ENCODE results near the gene ZNF487. TPM values are rescaled to one million over a fixed set of nuclear protein-coding genes. Genes with fewer than 3 reads are reported as not detected.
A peak's percentile ranks its signal among the peaks of the same experiment; 100 is the strongest.
"Not testable (repeated sequence)": the region's sequence is repeated elsewhere in the genome, so short reads cannot be mapped to it uniquely, and the experiment has no call there.

The ZNF487 gene
- total RNA-seq, 2 experiments from 2014 or later: 2.3 to 2.7 TPM

DNA sequence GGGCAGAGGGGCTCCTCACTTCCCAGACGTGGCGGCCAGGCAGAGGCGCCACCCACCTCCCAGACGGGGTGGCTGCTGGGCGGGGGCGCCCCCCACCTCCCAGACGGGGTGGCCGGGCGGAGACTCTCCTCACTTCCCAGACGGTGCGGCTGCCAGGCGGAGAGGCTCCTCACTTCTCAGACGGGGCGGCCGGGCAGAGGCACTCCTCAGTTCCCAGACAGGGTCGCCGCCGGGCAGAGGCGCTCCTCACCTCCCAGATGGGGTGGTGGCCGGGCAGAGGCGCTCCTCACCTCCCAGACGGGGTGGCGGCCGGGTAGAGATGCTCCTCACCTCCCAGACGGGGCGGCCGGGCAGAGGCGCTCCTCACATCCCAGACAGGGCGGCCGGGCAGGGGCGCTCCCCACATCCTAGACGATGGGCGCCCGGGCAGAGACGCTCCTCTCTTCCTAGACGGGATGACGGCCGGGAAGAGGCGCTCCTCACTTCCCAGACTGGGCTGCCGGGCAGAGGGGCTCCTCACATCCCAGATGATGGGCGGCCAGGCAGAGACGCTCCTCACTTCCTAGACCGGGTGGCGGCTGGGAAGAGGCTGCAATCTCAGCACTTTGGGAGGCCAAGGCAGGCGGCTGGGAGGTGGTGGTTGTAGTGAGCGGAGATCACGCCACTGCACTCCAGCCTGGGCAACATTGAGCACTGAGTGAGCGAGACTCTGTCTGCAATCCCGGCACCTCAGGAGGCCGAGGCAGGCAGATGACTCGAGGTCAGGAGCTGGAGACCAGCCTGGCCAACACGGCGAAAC lies 9.5 kb downstream of the ZNF487 start:
- intact Hi-C loops (cut with micrococcal nuclease); H3K27me3 Mint-ChIP-seq (ENCODE audit: low read depth); CTCF ChIA-PET; H3K9me3 Mint-ChIP-seq; H3K27ac Mint-ChIP-seq; H3K36me3 Mint-ChIP-seq (ENCODE audit: low read depth); H3K4me1 Mint-ChIP-seq (ENCODE audit: low read depth); H3K4me3 Mint-ChIP-seq: not testable (repeated sequence)
- peak; percentile 22 for DNase-seq

DNA sequence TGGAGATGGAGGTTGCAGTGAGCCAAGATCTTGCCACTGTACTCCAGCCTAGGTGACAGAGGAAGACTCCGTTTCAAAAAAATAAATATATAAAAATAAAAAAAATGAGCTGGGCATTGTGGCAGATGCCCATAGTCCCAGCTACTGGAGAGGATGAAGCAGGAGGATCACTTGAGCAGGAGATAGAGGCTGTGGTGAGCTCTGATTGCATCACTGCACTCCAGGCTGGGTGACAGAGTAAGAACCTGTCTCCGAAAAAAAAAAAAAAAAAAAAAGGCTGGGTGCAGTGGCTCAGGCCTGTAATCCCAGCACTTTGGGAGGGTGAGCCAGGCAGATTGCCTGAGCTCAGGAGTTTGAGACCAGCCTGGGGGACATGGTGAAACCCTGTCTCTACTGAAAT lies 11.8 kb downstream of the ZNF487 start:
- CTCF ChIA-PET: interaction anchor here (0.8 to 1.3 kb wide), 4 partner anchors 8 to 86 kb away, joined by 3 to 4 read pairs (median 4); partner anchors contain the start of gene ZNF487
- Mint-ChIP-seq H3K27me3 (ENCODE audit: low read depth) (no peaks in the 10 kb centered on the region), H3K9me3 (peaks cover 5% of the 10 kb centered on the region), H3K36me3 (ENCODE audit: low read depth) (peaks cover 9% of the 10 kb centered on the region), H3K4me3 (no peak overlapping the region), H3K27ac (no peak overlapping the region), H3K4me1 (ENCODE audit: low read depth) (peaks cover 26% of the 10 kb centered on the region)
- intact Hi-C loops (cut with micrococcal nuclease): no loop called here
- DNase-seq: no peak

DNA sequence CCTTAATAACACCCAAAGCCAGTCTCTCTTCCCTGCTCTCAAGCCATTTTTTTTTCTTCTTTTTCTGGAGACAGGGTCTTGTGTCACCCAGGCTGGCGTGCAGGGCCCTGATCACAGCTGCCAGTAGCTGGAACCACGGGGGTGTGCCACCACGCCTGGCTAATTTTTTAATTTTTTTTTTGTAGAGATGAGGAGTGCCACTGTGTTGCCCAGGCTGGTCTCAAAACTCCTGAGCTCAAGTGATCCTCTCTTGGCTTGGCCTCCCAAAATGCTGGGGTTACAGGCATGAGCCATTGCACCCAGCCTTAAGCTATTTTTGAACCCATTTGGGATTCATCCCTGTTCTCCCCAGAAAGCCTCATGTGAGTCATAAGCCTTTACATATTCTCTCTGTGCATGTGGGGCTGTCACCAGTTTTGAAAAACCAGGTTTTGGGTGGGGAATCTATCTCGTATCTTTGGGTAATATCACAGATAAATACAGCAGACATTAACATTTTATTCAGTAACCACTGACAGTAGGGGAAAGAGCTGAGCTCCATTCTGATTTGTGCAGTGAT lies 15.5 kb downstream of the ZNF487 start:
- Mint-ChIP-seq H3K27ac (peak overlapping the region; percentile 93), H3K36me3 (ENCODE audit: low read depth) (peaks cover 10% of the 10 kb centered on the region), H3K4me1 (ENCODE audit: low read depth) (peaks cover 44% of the 10 kb centered on the region), H3K27me3 (ENCODE audit: low read depth) (no peaks in the 10 kb centered on the region), H3K4me3 (peak overlapping the region; percentile 24), H3K9me3 (no peaks in the 10 kb centered on the region)
- intact Hi-C loops (cut with micrococcal nuclease): no loop called here
- CTCF ChIA-PET: interaction anchor here (0.6 to 1.0 kb wide), 5 partner anchors 45 to 160 kb away, joined by 3 to 4 read pairs (median 3); no protein-coding TSS in a partner anchor
- DNase-seq: no peak

DNA sequence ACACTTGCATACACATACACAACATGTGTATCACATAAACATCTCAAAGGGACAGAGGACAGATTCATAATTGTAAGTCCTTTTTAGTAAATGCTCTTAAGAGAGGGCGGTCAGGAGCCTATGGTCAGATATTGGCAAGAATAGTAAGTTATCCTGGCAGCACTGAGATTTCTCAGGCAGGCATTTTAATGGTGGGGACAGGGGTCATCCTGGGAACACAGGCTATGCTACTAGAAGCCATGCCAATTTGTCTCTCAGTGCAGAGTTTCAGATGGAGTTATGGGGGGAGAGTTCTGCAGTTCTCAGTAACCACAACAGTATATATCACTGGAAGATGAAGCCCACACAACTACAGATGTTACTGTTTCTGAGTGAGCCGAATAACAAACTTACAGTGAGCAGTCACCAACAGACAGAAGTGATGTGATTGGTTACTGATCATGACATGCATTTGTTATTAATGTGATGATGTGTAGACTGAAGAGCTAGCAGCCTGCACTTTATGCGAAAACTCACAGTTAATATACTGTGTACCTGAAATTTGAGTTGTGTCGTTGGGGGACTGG lies 16.4 kb downstream of the ZNF487 start:
- Mint-ChIP-seq H3K36me3 (ENCODE audit: low read depth) (peaks cover 7% of the 10 kb centered on the region), H3K27me3 (ENCODE audit: low read depth) (no peaks in the 10 kb centered on the region), H3K27ac (peak overlapping the region; percentile 93), H3K4me1 (ENCODE audit: low read depth) (peaks cover 48% of the 10 kb centered on the region), H3K4me3 (peak overlapping the region; percentile 32), H3K9me3 (no peaks in the 10 kb centered on the region)
- intact Hi-C loops (cut with micrococcal nuclease): no loop called here
- DNase-seq: peak; percentile 9
- CTCF ChIA-PET: interaction anchor here (0.6 to 1.1 kb wide), 3 partner anchors 9 to 104 kb away, joined by 3 to 4 read pairs (median 4); no protein-coding TSS in a partner anchor

DNA sequence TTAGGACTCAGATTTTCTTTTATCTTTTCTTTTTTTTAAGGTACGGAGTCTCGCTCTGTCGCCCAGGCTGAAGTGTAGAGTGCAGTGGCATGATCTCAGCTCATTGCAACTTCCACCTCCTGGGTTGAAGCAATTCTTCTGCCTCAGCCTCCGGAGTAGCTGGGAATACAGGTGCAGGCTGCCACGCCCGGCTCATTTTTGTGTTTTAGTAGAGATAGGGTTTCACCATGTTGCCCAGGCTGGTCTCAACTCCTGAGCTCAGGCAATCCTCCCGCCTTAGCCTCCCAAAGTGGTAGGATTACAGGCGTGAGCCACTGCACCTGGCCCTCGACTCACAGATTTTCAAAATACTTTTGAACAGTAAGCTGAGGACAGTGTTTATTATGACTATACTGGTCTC lies 17.1 kb downstream of the ZNF487 start:
- DNase-seq: peak; percentile 19
- CTCF ChIA-PET: interaction anchor here (0.6 to 1.1 kb wide), 3 partner anchors 10 to 34 kb away, joined by 3 read pairs; no protein-coding TSS in a partner anchor
- H3K36me3 Mint-ChIP-seq (ENCODE audit: low read depth); H3K9me3 Mint-ChIP-seq; intact Hi-C loops (cut with micrococcal nuclease); H3K27me3 Mint-ChIP-seq (ENCODE audit: low read depth): not testable (repeated sequence)
- H3K27ac Mint-ChIP-seq: peak overlapping the region; percentile 96
- H3K4me3 Mint-ChIP-seq: peak overlapping the region; percentile 99
- peaks cover 53% of the 10 kb centered on the region for H3K4me1 Mint-ChIP-seq (ENCODE audit: low read depth)

DNA sequence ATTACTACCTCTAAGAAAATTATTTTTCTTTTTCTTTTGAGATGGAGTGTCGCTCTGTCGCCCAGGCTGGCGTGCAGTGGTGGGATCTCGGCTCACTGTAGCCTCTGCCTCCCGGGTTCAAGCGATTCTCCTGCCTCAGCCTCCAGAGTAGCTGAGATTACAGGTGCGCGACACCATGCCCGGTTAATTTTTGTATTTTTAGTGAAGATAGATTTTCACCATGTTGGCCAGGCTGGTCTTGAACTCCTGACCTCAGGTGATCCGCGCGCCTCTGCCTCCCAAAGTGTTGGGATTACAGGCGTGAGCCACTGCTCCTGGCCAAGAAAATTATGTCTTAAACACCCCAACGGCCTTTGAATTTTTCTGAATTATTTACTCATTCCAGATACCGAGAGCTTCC lies 19.6 kb downstream of the ZNF487 start:
- peaks cover 53% of the 10 kb centered on the region for H3K4me1 Mint-ChIP-seq (ENCODE audit: low read depth)
- peak overlapping the region; percentile 96 for H3K27ac Mint-ChIP-seq
- H3K4me3 Mint-ChIP-seq: peak overlapping the region; percentile 39
- intact Hi-C loops (cut with micrococcal nuclease); H3K27me3 Mint-ChIP-seq (ENCODE audit: low read depth); H3K9me3 Mint-ChIP-seq; H3K36me3 Mint-ChIP-seq (ENCODE audit: low read depth); DNase-seq: not testable (repeated sequence)
- CTCF ChIA-PET: interaction anchor here (0.6 to 1.6 kb wide), 6 partner anchors 8 to 69 kb away, joined by 3 read pairs; no protein-coding TSS in a partner anchor

DNA sequence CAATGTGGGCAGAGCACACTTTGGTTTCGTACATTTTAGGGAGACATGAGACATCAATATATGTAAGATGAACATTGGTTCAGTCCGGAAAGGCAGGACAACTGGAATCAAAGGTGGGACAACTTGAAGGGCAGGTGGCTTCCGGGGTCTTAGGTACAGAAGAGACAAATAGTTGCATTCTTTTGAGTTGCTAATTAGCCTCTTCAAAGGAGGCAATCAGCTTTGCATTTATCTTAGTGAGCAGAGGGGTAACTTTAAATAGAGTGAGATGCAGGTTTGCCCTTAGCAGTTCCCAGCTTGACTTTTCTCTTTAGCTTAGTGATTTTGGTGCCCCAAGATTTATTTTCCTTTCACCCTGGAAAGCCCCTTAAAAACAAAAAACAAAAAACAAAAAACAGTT lies 21.3 kb downstream of the ZNF487 start:
- H3K9me3 Mint-ChIP-seq: no peaks in the 10 kb centered on the region
- intact Hi-C loops (cut with micrococcal nuclease): no loop called here
- CTCF ChIA-PET: interaction anchor here (0.6 to 1.8 kb wide), 7 partner anchors 99 to 254 kb away, joined by 3 to 7 read pairs (median 4); no protein-coding TSS in a partner anchor
- peaks cover 39% of the 10 kb centered on the region for H3K4me1 Mint-ChIP-seq (ENCODE audit: low read depth)
- H3K36me3 Mint-ChIP-seq (ENCODE audit: low read depth): peaks cover 7% of the 10 kb centered on the region
- DNase-seq: no peak
- H3K27me3 Mint-ChIP-seq (ENCODE audit: low read depth): no peaks in the 10 kb centered on the region
- H3K4me3 Mint-ChIP-seq: no peak overlapping the region
- peak overlapping the region; percentile 3 for H3K27ac Mint-ChIP-seq

DNA sequence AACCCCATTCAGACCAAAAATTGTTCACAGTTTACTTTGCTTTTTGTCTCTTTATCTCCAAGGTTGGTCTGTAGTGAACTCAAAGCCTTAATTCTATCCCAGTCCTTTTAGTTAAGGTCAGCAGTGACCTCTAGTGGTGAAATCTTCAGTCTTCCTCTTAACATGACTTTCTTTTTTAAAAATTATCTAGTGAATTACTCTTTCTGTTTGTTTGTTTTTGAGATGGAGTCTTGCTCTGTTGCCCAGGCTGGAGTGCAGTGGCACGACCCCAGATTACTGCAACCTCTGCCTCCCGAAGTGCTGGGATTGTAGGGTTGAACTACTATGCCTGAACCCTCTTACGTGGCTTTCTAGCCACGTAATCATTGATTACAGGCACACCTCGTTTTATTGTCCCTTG lies 25.0 kb downstream of the ZNF487 start:
- peak; percentile 24 for DNase-seq
- Mint-ChIP-seq H3K4me1 (ENCODE audit: low read depth) (peaks cover 12% of the 10 kb centered on the region), H3K27ac (no peak overlapping the region), H3K4me3 (no peak overlapping the region), H3K36me3 (ENCODE audit: low read depth) (no peaks in the 10 kb centered on the region), H3K9me3 (no peaks in the 10 kb centered on the region), H3K27me3 (ENCODE audit: low read depth) (no peaks in the 10 kb centered on the region)
- intact Hi-C loops (cut with micrococcal nuclease): loop anchor here (1.0 to 5.0 kb wide), 6 partner anchors 114 to 710 kb away; no protein-coding TSS in a partner anchor
- CTCF ChIA-PET: interaction anchor here (0.6 to 5.0 kb wide), 16 partner anchors 101 to 711 kb away, joined by 3 to 46 read pairs (median 4); no protein-coding TSS in a partner anchor

DNA sequence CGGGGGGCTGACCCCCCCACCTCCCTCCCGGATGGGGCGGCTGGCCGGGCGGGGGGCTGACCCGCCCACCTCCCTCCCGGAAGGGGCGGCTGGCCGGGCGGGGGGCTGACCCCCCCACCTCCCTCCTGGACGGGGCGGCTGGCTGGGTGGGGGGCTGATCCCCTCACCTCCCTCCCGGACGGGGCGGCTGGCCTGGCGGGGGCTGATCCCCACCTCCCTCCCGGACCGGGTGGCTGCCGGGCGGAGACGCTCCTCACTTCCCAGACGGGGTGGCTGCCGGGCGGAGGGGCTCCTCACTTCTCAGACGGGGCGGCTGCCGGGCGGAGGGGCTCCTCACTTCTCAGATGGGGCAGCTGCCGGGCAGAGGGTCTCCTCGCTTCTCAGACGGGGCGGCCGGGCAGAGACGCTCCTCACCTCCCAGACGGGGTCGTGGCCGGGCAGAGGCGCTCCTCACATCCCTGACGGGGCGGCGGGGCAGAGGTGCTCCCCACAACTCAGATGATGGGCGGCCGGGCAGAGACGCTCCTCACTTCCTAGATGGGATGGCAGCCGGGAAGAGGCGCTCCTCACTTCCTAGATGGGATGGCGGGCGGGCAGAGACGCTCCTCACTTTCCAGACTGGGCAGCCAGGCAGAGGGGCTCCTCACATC lies 28.3 kb downstream of the ZNF487 start:
- CTCF ChIA-PET; H3K27ac Mint-ChIP-seq; intact Hi-C loops (cut with micrococcal nuclease); H3K27me3 Mint-ChIP-seq (ENCODE audit: low read depth); H3K36me3 Mint-ChIP-seq (ENCODE audit: low read depth); H3K9me3 Mint-ChIP-seq; H3K4me1 Mint-ChIP-seq (ENCODE audit: low read depth); H3K4me3 Mint-ChIP-seq; DNase-seq: not testable (repeated sequence)

DNA sequence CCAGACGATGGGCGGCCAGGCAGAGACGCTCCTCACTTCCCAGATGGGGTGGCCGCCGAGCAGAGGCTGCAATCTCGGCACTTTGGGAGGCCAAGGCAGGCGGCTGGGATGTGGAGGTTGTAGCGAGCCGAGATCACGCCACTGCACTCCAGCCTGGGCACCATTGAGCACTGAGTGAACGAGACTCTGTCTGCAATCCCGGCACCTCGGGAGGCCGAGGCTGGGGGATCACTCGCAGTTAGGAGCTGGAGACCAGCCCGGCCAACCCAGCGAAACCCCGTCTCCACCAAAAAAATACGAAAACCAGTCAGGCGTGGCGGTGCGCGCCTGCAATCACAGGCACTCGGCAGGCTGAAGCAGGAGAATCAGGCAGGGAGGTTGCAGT lies 28.8 kb downstream of the ZNF487 start:
- H3K9me3 Mint-ChIP-seq; H3K27me3 Mint-ChIP-seq (ENCODE audit: low read depth); DNase-seq; H3K4me3 Mint-ChIP-seq; H3K36me3 Mint-ChIP-seq (ENCODE audit: low read depth); H3K4me1 Mint-ChIP-seq (ENCODE audit: low read depth); intact Hi-C loops (cut with micrococcal nuclease); H3K27ac Mint-ChIP-seq: not testable (repeated sequence)
- CTCF ChIA-PET: interaction anchor here (0.6 kb wide), 1 partner anchor 110 kb away, joined by 3 read pairs; no protein-coding TSS in a partner anchor

DNA sequence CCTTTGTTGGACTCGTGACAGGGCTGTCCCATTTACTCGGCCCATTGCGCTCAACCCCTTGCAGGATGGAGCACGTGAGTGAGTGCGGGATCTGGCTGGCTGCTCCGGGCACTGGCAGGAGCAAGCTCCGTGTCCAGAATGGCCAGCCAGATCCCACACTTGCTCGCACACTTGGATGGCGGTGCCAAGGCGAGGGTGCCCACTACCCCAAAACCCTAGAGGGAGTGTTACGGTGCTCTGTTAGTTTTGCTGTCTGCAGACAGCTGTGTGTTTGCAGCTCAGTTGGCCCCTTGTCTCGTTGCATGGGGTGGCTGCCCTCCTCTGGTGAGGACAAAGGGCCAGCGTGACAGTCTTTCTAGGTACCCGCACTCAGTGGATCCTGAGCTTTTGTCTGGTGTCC lies 34.2 kb downstream of the ZNF487 start:
- DNase-seq: no peak
- H3K4me1 Mint-ChIP-seq (ENCODE audit: low read depth): no peaks in the 10 kb centered on the region
- H3K27ac Mint-ChIP-seq: no peak overlapping the region
- H3K36me3 Mint-ChIP-seq (ENCODE audit: low read depth): peaks cover 2% of the 10 kb centered on the region
- intact Hi-C loops (cut with micrococcal nuclease): no loop called here
- no peaks in the 10 kb centered on the region for H3K27me3 Mint-ChIP-seq (ENCODE audit: low read depth)
- CTCF ChIA-PET: no interaction called here
- H3K4me3 Mint-ChIP-seq: no peak overlapping the region
- no peaks in the 10 kb centered on the region for H3K9me3 Mint-ChIP-seq
